Left kidney (tissue), 8 donors: ENCODE results near the gene SH3TC1. TPM values are rescaled to one million over a fixed set of nuclear protein-coding genes. Genes with fewer than 3 reads are reported as not detected.

Experiments
- DNase-seq: peaks from one replicate; pipeline ENCODE4 v3.0.0-alpha.2; 2013
- long read RNA-seq, 8 donors: transcript quantifications; one replicate each; lab custom pipeline, GENCODE V29; 2026
- polyA plus RNA-seq: library from polyadenylated mRNA; unstranded; fragments of 120-200 nt; gene quantifications from one replicate; pipeline ENCODE4 v1.2.1, GENCODE V29; 2013; ENCODE audit not compliant: insufficient read length

Gene SH3TC1
- polyA plus RNA-seq: 20.0 TPM
- long read RNA-seq, donor 1, partial matches to known transcripts: 0 of 1 reads
- long read RNA-seq, donor 1, other reads (novel, unspliced or antisense): 0 of 1 reads
- long read RNA-seq, donor 2, partial matches to known transcripts: 0 of 1 reads
- long read RNA-seq, donor 2, other reads (novel, unspliced or antisense): 0 of 1 reads
- long read RNA-seq, donor 3: 0 reads
- long read RNA-seq, donor 4: 0 reads
- long read RNA-seq, donor 5, partial matches to known transcripts: 0 of 1 reads
- long read RNA-seq, donor 5, other reads (novel, unspliced or antisense): 0 of 1 reads
- long read RNA-seq, donor 6, full-length matches to known transcripts: 1 of 1 reads
- long read RNA-seq, donor 6, partial matches to known transcripts: 0 of 1 reads
- long read RNA-seq, donor 6, other reads (novel, unspliced or antisense): 0 of 1 reads
- long read RNA-seq, donor 7, full-length matches to known transcripts: 6 of 6 reads
- long read RNA-seq, donor 7, partial matches to known transcripts: 0 of 6 reads
- long read RNA-seq, donor 7, other reads (novel, unspliced or antisense): 0 of 6 reads
- long read RNA-seq, donor 8: 0 reads

DNA sequence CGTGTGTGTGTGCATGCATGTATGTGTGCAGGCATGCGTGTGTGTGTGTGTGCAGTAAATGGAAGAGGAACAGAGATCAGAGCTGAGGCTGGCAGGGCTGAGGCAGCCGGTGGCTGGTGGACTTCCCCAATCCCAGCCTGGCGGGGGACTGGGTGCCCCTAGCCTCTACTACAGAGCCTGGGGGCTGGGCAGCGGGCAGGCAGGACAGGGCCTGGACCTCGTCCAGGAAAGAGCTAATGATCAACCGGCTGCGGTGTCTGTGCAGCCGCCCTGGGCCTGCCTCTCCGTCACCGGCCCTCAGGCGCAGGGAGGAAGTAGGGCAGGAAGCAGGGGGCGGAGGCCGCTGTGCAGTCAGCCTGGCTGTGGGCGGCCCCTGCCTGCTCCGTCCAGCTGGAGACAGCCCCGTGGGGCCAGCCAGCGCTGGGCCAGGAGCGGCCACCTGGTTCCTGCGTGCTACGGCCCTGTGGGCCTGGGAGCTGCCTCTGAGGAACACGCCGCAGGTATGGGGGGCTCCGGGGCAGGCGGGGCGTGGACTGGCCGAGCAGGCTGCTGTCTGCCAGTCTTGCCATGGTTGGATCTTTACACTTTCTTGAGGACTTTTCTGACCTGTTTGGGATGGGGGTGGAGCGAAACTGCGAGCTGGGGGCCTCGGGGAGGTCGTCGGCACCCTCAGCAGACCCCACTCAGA, at the start of gene SH3TC1:
TSS of gene SH3TC1 (plus strand) at position 385 of the 688 bp plus-strand sequence. CDS start 5,905 bp downstream, outside the sequence.
- peak; percentile 82 for DNase-seq

DNA sequence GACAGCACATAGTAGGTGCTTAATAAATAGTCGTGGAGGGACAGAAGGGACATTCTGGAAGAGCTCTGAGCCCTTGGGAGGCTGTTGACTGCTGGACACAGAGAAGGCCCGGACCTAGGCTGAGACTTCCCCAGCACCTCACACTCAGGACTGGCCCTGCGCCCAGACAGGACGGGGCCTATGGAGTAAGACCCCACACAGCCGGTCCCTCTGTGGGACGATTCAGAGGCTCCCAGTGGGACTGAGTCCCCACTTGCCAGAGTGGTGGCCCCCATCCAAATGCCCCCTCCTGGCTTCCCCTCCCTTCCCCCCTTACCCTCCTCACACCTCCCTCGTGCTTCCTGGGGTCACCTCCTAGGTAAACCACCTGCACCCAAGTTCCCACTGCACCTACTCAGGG, 49.4 kb upstream of the SH3TC1 start:
- no peak for DNase-seq

DNA sequence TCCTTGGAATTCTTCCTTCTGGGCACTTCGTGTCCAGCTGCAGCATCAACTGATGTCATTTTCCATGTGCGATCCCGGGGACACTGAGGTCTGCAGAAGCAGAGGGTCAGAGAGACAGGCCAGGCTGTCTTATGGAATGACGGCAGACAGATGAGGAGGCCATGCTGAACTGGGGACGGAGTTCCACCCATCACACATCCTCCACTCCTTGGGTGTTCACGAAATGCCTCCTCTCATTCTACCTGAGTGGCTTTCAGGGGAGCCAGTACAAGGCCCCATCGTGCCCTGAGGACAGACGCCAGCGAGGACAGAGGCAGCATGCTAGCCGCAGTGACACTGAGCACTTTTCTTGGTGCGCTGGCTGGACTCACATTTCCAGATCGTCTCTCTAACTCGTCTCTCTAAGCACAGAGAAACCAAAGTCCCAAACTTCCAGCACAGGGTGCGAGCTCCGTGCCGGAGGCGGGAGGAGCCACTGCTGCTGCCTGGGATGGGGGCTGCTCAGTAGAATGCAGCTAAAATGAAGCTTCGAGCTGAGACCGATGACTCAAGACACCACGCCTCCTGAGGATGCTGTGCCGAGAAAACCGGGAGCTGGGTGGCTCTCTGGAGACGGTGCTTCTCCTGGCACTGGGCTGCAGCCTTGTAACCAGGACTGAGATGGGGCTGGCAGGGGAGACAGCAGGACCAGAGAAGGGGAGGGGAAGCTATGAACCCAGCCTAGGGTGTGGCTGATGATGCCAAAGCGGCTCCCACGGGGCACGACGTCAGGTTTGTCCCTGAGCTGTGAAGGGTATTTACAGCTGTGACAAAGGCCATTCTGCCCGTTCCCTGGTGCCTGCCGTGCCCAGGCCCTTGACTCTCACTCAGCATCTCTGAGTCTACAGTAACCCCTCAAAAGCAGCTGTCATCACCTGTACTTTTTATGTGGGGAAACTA, 48.7 kb upstream of the SH3TC1 start:
- no peak for DNase-seq

DNA sequence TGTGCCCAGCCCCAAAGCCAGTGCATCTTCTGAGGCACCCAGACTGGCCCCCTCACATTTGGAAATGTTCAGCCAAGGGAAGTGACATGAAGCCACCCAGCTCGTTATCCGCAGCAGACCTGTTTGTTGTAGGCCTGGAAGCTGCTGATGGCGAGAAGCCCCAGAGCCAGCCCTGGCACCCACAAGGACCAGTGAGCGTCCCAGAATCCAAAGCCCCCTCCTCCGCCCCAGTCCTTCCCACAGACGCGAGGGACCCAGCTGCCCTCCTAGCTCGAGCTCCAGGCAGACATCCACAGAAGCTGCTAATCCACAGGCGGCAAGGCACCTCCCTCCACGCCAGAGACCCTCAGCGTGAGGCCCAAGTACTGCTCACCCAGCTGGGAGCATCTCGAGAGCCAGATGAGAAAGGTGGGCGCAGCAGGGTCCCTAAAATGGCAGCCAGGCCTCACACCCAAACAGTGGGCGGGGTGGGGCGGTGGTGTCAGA, 47.9 kb upstream of the SH3TC1 start:
- no peak for DNase-seq

DNA sequence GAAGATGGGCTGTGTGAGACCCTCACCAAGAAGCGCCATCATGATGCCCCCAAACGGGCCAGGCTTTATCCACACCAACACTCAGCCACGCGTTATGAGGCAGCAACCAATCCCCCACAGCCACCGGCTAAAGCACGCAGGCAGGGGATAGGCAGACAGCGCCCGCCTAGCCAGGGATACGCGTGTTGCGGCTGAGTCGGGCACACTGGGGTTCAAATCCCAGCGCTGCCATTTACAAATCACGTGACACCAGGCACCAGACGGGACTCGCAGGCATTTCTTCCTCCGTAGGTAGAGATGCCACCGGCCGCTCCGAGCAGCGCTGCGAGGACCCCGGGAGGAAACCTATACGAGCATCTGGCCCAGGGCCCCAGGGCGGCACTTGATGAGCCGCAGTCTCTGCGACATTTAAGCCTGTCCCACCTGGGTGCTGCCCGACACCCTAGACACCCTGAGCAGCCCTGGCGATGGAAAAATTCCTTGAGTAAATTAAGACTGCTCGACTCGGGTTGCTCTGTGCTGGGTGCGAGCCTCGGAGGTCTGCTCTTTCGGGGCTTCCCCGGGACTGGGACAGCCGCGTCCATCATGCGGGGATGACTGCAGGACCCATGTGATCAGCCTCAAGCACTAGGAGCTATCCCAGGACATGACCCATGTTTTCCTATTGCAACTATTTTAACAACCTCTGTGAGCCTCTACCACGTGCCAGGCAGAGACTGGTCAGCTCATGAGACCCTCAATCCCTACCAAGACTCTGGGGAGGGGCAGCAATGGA, 46.8 kb upstream of the SH3TC1 start:
- no peak for DNase-seq

DNA sequence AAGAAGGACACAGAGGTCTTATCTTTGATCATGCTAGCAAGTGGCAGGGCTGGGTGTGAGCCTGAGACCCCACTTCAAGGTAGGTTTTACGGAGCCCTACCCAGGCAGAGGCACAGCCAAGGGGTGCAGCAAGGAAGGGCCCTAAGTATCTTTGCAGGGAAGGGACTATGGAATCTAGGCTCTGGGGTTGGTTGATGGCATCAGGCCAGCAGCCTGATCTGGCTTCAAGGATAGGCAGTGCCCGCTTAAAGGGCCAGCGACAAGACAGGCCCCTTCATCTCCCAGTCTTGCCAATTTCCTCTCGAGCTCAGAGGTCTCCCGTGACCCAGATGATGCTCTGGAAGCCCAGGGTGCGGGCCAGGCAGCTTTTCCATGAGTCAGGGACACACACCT, 46.2 kb upstream of the SH3TC1 start:
- no peak for DNase-seq

DNA sequence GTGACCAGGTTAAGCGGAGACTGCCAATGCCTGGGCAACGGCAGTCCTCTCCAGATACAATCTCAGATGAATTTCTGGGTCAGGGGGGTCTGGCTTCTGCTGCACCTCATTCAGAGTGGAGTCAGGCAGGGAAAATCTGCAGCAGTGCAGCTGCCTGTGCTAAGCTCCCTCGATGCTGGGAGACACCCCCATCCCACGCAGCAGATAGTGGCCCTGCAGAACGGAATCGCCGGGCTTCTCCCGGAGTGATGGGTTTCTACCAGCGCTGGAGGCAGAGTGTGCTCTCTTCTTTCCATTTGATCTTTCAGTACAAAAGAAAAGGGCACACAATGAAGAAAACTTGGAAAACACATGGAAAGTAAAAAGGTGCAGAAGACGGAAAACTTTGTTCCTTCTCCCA, 45.6 kb upstream of the SH3TC1 start:
- DNase-seq: no peak

DNA sequence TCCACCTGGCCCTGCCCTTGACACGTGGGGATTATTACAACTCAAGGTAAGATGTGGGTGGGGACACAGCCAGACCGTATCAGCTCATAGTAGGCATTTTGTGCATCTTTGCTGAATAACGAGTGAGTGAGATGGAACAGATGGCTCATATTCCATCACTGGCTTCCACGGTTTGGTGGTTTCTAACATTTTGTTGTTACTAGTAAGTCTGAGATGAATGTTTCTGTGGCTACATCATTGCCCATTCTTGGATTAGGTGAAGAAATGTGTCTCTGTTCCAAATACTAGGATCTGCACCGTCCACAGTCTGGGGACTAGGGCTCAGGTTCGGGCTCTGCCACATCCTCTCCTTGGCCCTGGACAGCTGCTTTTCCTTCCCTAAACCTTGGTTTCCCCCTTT, 44.0 kb upstream of the SH3TC1 start:
- DNase-seq: no peak

DNA sequence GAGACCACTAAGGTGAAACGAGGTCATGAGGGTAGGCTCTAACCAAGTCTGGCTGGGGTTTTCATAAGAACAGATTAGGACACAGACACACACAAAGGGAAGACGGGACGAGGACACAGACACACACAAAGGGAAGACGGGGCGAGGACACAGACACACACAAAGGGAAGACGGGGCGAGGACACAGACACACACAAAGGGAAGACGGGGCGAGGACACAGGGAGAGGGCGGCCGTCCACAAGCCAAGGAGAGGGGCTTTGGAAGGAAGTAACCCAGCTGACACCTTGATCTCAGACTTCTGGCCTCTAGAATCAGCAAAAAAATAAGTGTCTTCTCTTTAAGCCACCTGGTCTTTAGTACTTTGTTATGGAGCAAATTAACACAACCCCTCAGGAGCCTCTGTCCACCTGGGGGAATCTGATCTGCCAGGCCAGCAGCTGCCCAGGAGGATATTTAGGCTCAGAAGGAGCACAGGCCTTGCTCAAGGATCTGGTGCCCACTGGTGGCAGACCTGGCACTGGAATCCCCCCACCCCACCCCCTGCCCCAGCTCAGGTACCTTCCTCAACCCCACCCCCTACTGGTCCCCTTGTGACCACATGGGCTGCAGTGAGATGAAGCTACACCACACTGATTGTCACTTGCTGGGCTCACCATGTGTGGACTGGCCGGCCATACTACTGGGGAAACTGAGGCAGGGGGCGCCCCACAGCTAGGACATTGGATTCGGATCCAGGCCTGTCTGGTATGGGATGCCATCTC, 43.2 kb upstream of the SH3TC1 start:
- DNase-seq: no peak

DNA sequence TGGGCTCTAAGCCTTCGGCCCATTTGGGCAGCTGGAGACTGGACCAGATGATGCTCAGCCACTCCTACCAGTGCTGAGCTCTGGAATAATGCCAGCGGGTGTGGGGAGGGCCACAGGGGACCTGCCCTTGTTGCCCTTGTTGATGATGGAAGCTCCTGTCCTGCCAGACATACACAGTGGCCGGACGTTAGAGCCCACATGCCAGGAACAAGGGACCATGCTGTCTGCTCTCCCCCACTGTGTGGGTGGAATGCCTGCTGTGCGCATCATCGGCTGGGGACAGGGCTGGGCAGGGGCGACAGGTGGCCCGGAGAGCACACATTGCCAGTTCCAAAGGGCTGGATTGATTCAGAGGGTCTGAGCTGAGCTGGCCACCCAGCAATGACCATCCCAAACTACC, 42.5 kb upstream of the SH3TC1 start:
- DNase-seq: no peak

DNA sequence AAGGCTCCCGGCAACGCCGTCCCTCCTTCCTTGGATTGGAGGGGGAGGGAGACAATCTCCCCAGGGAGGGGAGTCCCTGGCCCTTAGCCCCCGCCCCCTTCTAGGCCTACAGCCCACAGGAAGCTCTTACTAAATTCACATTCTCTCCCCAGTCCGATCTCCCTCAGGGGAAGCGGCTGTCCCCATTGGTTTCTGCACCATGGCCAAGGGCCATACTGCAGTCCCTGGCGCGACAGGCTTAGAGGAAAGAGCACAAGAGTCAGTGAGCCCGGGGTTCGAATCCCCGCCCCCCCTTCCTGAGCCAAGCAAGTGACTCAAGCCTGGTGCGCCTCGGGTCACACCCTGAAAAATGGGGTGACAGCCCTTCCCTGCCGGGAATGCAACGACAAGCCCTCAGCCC, 41.6 kb upstream of the SH3TC1 start:
- DNase-seq: no peak

DNA sequence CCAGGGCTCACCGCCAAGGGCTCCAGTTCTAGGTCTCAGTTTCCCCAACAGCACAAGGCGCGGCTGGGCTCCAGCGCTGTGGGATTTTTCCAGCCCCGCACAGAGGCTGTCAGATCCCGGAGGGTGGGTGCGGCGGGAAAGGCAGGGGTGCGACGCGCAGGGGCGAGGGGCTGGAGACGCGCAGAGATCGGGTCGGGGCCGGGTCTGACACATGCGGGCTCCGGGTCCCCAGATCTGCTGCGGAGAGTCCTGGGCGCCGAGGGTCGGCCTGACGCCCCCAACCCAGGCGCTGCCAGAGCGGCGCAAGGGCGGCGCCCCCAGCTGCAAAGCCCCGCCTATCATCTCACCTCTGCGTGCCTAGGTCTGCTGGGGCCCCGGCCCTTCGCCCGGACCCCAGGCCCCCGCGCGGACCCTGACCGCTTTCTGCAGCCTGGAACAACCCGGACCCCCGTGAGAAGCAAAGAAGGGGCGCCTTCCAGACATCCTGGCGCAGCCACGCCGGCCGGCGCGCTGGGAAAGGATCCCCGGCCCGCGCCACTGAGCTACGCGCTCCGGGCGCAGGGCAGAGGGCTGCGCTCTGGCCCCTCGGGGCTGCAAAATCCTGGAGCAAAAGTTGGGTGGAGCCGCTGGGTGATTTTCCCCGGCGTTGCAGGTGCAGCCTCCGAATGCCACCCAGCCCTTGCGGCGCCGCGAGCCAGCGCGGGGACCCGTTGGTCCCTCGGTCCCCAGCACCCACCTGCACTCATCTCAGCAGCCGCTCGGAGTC, 41.0 kb upstream of the SH3TC1 start:
- no peak for DNase-seq

DNA sequence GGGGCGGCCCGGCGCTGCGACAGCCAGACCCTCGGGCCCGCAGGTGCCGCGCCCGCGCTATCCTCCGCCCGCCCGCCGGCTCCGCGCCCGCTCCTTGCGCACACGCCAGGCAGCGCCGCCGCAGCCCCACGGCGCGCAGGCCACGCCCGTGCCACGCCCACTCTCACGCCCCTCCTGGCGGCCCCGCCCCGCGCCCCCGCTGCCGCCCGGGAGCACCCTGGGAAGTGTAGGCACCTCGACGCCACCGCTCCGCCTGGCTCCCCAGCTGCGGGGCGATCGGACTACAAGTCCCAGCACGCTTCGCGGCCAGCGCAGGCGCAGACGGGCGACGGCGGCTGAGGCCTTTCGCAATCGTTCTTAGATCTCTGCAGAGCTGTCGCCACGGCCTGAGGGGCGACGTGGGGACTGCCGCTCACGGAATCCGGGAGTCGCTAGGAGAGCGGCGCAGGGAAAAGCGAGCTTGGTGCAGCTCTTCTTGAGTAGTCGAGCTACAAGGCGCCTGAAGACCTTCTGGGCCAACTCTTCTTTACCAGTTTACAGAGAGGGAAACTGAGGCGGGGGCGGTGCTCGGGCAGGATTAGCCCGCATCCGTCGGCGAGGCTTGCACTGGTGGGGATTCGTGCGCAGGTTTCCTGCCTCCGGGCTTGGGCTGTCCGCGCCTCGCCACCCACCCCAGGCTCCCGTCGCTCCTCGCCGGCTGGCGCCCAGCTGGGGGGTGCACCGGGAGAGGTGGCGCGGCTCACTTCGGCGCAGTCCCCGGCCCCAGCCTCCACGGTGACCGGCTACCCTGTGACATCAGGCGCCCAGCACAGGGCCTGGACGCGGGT, 40.2 kb upstream of the SH3TC1 start, which contains the start of gene ABLIM2:
TSS of gene ABLIM2 (minus strand) at position 104 of the 827 bp plus-strand sequence. CDS start 124 bp downstream, outside the sequence.
- DNase-seq: peak; percentile 95

DNA sequence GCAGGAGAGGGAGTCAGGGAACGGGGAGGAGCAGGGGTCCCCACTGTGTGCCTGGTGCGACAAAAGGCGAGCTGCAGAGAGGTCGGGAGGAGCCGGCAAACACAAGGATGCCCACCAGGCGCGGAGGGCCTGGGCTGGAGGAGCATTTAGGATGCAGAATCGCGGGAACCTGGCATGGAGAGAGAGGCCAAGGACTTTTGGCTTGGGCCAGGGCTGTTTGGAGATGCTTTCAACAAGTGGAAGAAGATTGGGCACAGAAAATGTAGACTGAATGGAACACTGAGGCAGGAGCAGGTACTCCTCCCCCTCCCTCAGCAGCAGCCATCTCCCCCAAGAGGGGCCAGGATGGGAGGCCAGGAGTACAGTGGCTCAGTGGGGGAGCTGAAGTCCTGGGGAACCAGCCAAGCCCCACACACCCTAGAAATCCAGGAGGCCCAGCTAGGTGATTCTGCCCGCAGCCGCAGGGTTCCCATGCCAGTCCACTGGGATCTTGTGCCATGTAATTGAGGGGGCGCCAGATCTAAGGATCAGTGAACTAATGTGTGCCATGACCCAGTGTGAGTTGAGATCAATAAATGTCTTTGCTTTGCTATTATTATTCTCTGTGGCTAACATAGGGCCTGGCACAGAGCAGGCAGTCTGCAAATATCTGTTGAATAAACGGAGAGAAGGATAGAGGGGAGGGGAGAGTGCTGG, 39.4 kb upstream of the SH3TC1 start:
- DNase-seq: no peak

DNA sequence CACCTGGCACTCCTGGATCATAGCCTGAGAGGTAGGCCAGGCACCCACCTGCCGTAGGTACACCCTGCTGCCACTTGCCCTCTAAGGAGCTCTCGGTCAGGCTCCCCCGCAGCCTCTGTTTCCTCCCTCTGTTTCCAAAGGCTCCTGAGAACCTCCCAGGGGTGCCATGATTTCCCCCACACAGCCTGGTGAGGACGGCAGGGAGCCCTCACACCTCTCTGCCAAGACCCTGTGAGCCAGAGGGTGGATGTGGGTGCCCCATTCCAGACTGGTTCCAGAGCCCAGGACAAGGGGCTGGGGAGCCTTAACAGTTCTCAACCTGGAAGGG, 38.9 kb upstream of the SH3TC1 start:
- no peak for DNase-seq

DNA sequence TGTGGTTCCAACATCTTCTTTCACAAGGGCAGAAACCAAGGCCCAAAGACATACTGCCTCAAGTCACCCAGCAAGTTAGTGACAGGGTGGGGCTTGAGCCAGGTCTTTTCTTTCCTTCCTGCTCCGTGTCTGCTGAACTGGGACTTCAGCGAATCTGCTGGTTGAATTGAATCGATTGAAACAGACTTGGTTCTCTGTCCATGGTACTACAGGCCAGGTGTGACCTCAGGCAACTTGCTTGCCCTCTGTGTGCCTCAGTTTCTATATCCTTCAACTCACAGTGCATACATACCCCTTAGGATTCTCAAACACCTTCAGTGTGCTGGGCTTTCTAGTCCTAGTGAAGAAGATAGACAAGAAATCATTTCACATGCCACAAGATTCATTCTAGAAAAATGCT, 38.5 kb upstream of the SH3TC1 start:
- DNase-seq: no peak

DNA sequence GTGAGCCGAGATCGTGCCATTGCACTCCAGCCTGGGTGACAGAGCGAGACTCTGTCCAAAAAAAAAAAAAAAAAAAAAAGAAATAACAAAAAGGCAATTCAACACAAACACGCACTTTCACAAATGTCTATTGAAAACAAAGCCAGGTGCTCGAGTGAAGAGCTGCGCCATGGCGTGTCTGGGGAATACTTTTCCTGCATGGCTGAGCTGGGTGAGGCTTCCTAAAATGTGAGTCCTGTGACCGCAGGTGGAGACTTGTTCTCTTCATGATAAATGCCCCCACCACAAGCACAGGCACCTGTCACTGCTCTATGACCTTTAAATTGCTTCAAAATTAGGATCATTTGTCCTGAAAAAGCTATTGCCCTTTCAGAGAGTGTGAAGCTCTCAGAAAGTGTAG, 36.5 kb upstream of the SH3TC1 start:
- DNase-seq: no peak

DNA sequence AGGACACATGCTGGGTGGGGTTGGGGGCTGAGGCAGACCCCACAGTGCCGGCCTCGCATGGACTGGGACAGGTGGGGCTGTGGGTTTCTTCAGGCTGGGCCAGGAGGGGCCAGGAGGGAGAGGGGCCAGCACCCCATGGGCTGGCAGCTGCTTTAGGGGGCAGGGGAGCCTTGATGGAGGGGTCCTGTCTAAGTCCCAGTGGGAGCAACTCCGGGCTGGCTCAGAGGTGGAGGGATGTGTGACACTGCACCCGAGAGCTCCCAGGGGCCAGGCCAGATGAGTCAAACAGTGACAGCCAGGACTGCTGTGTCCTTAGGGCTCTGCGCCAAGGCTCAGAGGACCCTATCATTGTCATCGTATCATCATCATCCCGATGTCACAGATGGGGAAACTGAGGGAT, 36.1 kb upstream of the SH3TC1 start:
- DNase-seq: no peak
